CD4-positive, alpha-beta T cell treated with Interleukin-6 for 4 hours (primary cell): Measurements from ENCODE around the gene HSPA12B.

Experiments used
- DNase-seq: peaks from one replicate; pipeline ENCODE4 v3.0.0-alpha.2; 2020; ENCODE audit warnings: mixed read lengths

HSPA12B gene

GRCh38 chr20:3732327-3733118 lies at the start of gene HSPA12B:
HSPA12B (plus strand) TSS chr20:3732685; CDS start chr20:3738675, 5,990 bp downstream.
- no peak for DNase-seq

GRCh38 chr20:3685341-3685740 lies 47.1 kb upstream of the HSPA12B start:
- DNase-seq: no peak

GRCh38 chr20:3686421-3686820 lies 46.1 kb upstream of the HSPA12B start:
- DNase-seq: no peak

- DNase-seq: no peak
Observed at GRCh38 chr20:3686867-3687321, 45.6 kb upstream of the HSPA12B start.

GRCh38 chr20:3687655-3688054 lies 44.8 kb upstream of the HSPA12B start:
- no peak for DNase-seq

- DNase-seq: no peak
Observed at GRCh38 chr20:3689978-3690377, 42.5 kb upstream of the HSPA12B start.

- no peak for DNase-seq
Observed at GRCh38 chr20:3690413-3690812, 42.1 kb upstream of the HSPA12B start.

- DNase-seq: no peak
Observed at GRCh38 chr20:3691306-3691705, 41.2 kb upstream of the HSPA12B start.

GRCh38 chr20:3691897-3692296 lies 40.6 kb upstream of the HSPA12B start:
- DNase-seq: no peak

GRCh38 chr20:3692706-3693294 lies 39.7 kb upstream of the HSPA12B start:
- DNase-seq: no peak

- DNase-seq: no peak
Observed at GRCh38 chr20:3693376-3693775, 39.1 kb upstream of the HSPA12B start.

- no peak for DNase-seq
Observed at GRCh38 chr20:3694864-3695263, 37.6 kb upstream of the HSPA12B start.

- DNase-seq: no peak
Observed at GRCh38 chr20:3696200-3696599, 36.3 kb upstream of the HSPA12B start.

GRCh38 chr20:3696745-3697587 lies 35.5 kb upstream of the HSPA12B start:
- DNase-seq: no peak

GRCh38 chr20:3697588-3698305 lies 34.7 kb upstream of the HSPA12B start:
- no peak for DNase-seq

GRCh38 chr20:3698591-3699001 lies 33.9 kb upstream of the HSPA12B start:
- DNase-seq: no peak

- no peak for DNase-seq
Observed at GRCh38 chr20:3699037-3699436, 33.4 kb upstream of the HSPA12B start.

GRCh38 chr20:3701061-3701998 lies 31.2 kb upstream of the HSPA12B start:
- DNase-seq: no peak

GRCh38 chr20:3702611-3703391 lies 29.7 kb upstream of the HSPA12B start:
- DNase-seq: no peak

- no peak for DNase-seq
Observed at GRCh38 chr20:3704087-3704486, 28.4 kb upstream of the HSPA12B start.

GRCh38 chr20:3705491-3705969 lies 27.0 kb upstream of the HSPA12B start:
- no peak for DNase-seq
